ENCODE measurements around the gene ABLIM3. TPM values are rescaled to one million over a fixed set of nuclear protein-coding genes. Genes with fewer than 3 reads are reported as not detected.

ABLIM3 gene
- total RNA-seq, 4 donors from 2014 or later = 55.1 to 320 (median 94.2) TPM

DNA sequence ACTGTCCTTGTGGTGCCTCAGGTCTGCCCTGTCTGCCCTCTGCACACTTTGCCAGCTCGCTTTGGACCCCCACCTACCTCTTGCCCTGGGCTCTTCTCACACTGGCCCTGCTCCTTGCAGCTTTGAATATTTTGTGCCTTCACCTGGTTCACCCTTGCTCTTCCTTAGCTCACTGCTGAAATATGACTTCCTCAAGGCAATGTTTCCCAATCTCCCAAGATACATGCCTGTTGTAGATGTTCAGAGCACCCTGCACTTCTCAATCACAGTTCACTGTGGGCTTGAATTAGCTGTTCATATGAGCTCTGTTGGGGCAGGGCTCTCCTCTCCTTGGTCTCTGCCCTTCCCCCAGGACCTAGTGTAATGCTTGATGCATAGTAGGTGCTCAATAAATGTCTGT, 138.4 kb downstream of the ABLIM3 start:
- TF ChIP-seq, protein P1, sequence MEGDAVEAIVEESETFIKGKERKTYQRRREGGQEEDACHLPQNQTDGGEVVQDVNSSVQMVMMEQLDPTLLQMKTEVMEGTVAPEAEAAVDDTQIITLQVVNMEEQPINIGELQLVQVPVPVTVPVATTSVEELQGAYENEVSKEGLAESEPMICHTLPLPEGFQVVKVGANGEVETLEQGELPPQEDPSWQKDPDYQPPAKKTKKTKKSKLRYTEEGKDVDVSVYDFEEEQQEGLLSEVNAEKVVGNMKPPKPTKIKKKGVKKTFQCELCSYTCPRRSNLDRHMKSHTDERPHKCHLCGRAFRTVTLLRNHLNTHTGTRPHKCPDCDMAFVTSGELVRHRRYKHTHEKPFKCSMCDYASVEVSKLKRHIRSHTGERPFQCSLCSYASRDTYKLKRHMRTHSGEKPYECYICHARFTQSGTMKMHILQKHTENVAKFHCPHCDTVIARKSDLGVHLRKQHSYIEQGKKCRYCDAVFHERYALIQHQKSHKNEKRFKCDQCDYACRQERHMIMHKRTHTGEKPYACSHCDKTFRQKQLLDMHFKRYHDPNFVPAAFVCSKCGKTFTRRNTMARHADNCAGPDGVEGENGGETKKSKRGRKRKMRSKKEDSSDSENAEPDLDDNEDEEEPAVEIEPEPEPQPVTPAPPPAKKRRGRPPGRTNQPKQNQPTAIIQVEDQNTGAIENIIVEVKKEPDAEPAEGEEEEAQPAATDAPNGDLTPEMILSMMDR (IDR thresholded peaks at IDR 0.05; ENCODE audit: low read depth) = no peak

DNA sequence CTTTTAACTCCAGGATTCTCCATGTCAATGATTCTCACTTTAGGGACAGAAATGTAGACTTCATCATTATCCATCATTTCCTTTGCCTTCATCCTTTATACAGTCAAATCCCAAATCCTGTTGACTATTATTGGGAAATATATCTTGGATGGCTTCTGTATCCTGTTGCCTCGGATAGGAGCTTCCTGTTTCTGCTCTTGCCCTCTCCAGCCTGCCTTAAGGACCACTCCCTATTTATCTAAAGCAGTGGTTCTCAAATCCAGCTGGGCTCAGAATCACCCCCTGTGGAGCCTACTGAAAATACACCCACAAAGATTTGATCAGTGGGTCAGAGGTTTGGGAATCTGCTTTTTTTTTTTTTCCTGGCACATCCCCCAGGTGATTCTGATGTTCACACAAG, 138.8 kb downstream of the ABLIM3 start:
- TF ChIP-seq, protein P1 (IDR thresholded peaks at IDR 0.05; ENCODE audit: low read depth) = no peak

DNA sequence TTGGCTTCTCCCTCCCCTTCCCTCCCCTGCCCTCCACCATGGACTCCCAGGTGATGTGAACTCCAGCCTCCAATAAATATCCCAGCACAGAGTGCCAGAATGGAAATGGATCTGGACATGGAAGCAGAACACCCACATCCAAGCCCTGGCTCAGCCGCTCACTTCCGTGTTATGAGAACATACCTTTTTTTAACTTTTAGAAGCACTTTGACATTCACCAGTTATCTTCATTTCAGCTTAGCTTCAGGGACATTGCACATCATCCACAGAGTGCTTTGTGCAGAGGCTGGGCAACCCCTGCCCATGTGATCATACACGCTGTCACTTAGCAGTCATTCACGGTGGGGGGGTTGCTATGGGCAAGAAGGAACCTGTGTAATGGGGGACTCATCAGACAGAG, 139.5 kb downstream of the ABLIM3 start:
- TF ChIP-seq, protein P1 (IDR thresholded peaks at IDR 0.05; ENCODE audit: low read depth) = no peak

DNA sequence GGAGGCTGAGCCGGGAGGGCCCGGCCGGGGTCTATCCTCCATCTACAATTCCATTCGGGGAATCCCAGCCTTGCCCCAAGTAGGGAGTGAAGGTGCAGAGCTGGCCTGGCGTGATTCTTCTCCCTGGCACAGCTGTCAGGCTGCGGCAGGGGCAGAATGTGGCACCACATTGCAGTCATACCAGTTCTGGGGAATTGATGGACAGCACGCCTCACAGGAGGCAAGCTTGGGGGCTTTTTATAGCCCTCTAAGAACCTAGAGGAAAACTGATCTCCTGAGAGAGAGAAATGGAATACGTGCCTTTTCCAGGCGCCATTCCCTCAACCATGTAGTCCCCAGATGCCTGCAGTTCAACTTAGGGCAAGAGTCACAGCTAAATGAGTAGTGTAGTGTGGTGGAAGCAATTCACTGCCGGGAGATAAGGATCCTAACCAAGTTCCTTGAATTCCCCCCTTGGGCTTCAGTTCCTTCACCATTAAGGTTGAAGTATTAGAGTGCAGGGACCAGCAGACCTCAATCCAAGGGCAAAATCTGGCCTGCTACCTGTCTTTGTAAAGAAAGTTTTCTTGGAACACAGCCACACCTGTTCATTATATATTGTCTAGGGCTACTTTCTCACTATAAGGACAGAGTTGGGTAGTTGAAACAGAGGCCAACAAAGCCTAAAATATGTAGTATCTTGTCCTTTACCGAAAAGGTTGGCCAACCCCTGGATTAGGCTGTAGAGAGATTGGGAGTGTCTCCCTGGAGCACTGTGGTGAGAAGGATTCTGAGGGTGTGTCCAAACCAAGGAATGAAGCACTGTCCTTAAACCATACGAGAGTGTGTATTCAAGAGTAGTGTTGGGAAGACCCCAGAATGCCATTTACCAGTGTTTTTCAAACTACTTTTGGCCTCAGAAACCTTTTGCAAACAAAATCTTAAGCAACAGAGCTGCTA, 141.0 kb downstream of the ABLIM3 start:
- TF ChIP-seq, protein P1 (IDR thresholded peaks at IDR 0.05; ENCODE audit: low read depth) = no peak

DNA sequence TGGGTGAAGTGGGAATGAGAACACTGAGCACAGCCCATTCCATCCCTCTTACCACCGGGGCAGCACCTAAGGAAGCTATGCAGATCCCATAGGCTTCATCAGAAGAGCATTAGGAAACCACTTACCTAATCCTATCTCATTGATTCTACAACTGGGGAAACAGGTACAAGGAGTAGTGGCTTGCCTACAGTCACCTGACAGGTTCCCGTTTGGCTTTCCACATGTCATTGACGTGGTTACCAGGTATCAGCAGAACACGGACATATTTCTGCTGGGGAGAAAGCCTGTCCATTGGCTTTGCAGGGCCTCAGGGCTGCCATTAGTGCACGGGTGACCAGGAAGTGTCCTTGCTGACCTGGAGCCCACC, 141.7 kb downstream of the ABLIM3 start:
- TF ChIP-seq, protein P1 (IDR thresholded peaks at IDR 0.05; ENCODE audit: low read depth) = no peak

DNA sequence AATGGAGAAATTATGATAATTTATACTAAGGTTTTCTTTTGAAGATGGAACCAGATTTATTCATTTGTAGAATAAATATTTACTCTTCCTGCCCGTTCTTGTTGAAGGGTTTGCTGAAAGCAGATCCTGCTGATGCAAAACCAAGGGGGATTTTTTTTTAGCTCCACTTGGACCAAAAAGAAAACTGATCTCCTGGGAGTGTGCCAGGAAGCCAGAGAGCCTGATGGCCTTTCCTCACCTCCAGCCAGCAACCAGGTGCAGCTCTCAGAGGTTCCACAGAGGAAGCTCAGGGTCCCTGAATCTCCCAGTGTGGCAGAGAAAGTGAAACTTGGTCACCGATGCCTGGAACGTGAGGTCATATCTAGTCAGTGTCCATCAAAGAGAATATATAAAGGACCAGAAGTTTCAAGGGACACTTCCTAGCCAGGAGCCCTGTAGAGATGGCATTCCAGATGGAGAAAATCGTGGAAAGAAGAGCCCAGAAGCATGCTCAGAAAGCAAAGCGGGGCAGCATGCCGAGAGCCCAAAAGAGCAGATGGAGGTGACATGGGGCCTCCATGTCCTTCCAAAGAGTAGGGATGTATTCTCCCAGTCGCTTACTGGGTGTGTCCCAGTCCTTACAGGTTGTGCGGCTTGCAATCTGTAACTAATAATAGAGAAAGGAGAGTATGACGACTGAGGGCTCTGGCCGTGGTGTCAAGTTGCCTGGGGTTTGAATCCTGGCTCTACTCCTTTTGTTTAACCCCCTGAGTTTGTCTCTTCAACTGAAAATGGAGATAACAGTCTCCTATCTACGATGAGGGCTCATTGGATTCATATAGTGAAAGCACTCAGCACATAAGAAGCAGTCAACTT, 142.6 kb downstream of the ABLIM3 start:
- TF ChIP-seq, protein P1 (IDR thresholded peaks at IDR 0.05; ENCODE audit: low read depth) = no peak

DNA sequence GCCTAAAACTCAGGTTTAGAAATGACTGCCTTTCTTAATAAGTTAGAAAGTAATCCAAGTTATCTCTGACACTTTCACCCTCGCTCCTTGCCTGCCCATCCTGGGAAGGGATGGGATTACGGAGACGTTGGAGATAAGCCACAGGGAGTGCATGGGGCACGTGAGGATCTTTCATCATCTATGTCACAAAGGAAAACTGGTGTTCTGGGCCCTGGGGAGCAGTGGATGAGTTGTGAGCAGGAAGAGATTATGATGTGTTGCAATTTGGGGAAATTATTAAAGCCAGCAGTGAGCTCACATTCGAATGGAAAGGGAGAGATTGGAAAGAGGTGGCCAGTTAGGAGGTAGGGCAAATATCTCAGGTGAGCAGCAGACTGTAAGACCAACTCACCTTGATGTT, 143.2 kb downstream of the ABLIM3 start:
- TF ChIP-seq, protein P1 (IDR thresholded peaks at IDR 0.05; ENCODE audit: low read depth) = no peak

All from subcutaneous adipose tissue (tissue), 4 donors.